ENCODE data around the gene ZBTB25.

ZBTB25 gene

GRCh38 chr14:64409126-64409920 is 94.3 kb downstream of the ZBTB25 start:
- Histone ChIP-seq H3K4me3 (ENCODE audit: low read length) (no peak overlapping the region), H2AFZ (ENCODE audit: low read depth, low read length) (no peak overlapping the region), H3K27ac (ENCODE audit: low read length) (peak overlapping the region; percentile 66), H3K9ac (ENCODE audit: low read length) (peak overlapping the region; percentile 33; the same call in 1 of the 2 replicates), H3K27me3 (ENCODE audit: low read depth, low read length) (no peaks in the 10 kb centered on the region), H4K20me1 (ENCODE audit: insufficient read depth, low read length) (0 out of 2 replicates have a peak, but pooled peaks cover 5% of the 10 kb centered on the region), H3K4me2 (ENCODE audit: low read length) (peak overlapping the region; percentile 13), H3K79me2 (ENCODE audit: low read length) (peaks cover 61% of the 10 kb centered on the region), H3K36me3 (replicated peaks; ENCODE audit: low read depth, low read length) (peaks cover 30% of the 10 kb centered on the region), H3K9me3 (ENCODE audit: insufficient read depth, low read length) (no peaks in the 10 kb centered on the region), H3K4me1 (ENCODE audit: low read length) (peaks cover 17% of the 10 kb centered on the region)
- TF ChIP-seq EZH2phosphoT487 (IDR thresholded peaks at IDR 0.05; ENCODE audit: low read depth) (no peak), CTCF (IDR thresholded peaks at IDR 0.05; ENCODE audit: low read depth, low read length) (no peak)

DNA sequence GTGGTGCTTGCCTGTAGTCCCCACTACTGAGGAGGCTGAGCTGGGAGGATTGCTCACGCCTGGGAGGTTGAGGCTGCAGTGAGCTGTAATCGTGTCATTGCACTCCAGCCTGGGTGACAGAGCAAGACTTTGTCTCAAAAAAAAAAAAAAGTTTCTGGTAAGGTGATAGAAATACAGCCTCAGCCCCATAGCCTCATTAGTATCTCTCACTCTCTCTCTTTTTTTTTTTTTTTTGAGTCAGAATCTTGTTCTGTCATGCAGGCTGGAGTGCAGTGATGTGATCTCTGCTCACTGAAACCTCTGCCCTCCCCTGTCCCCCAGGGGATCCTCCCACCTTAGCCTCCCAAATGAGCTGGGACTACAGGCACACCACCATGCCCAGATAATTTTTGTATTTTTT is 96.3 kb downstream of the ZBTB25 start:
- Histone ChIP-seq H3K27ac (ENCODE audit: low read length) (no peak overlapping the region), H3K9ac (ENCODE audit: low read length) (no peak overlapping the region), H3K4me2 (ENCODE audit: low read length) (no peak overlapping the region), H2AFZ (ENCODE audit: low read depth, low read length) (no peak overlapping the region), H3K4me1 (ENCODE audit: low read length) (peaks cover 17% of the 10 kb centered on the region), H3K79me2 (ENCODE audit: low read length) (peaks cover 80% of the 10 kb centered on the region), H3K36me3 (replicated peaks; ENCODE audit: low read depth, low read length) (peaks cover 34% of the 10 kb centered on the region), H4K20me1 (ENCODE audit: insufficient read depth, low read length) (0 out of 2 replicates have a peak, but pooled peaks cover 5% of the 10 kb centered on the region), H3K9me3 (ENCODE audit: insufficient read depth, low read length) (no peaks in the 10 kb centered on the region), H3K27me3 (ENCODE audit: low read depth, low read length) (no peaks in the 10 kb centered on the region), H3K4me3 (ENCODE audit: low read length) (no peak overlapping the region)
- TF ChIP-seq EZH2phosphoT487 (IDR thresholded peaks at IDR 0.05; ENCODE audit: low read depth) (no peak), CTCF (IDR thresholded peaks at IDR 0.05; ENCODE audit: low read depth, low read length) (no peak)

DNA sequence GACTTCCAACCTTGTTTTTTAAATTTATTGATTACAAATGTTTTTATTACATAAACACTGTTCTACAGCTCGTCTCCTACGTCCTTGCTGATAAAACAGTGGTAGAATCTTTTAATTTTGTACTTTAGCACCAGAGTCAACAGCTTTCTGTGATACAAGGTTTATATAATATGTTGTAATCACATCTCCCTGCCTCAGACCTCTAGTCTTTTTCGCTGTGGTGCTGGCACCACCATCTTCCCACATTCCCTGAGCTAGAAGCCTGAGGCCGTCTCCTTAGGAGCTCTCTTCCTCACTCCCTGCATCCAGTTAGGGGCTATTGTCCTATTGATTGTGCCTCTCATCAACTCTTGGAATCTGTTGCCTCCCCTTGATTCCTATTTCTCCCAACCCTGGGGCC is 98.3 kb downstream of the ZBTB25 start:
- peaks cover 31% of the 10 kb centered on the region for H3K36me3 ChIP-seq (replicated peaks; ENCODE audit: low read depth, low read length)
- H3K4me2 ChIP-seq (ENCODE audit: low read length): no peak overlapping the region
- no peak overlapping the region for H3K27ac ChIP-seq (ENCODE audit: low read length)
- H3K4me1 ChIP-seq (ENCODE audit: low read length): peaks cover 17% of the 10 kb centered on the region
- no peak for TF ChIP-seq CTCF (IDR thresholded peaks at IDR 0.05; ENCODE audit: low read depth, low read length)
- TF ChIP-seq EZH2phosphoT487 (IDR thresholded peaks at IDR 0.05; ENCODE audit: low read depth): no peak
- 0 out of 2 replicates have a peak, but pooled peaks cover 5% of the 10 kb centered on the region for H4K20me1 ChIP-seq (ENCODE audit: insufficient read depth, low read length)
- peaks cover 85% of the 10 kb centered on the region for H3K79me2 ChIP-seq (ENCODE audit: low read length)
- no peaks in the 10 kb centered on the region for H3K27me3 ChIP-seq (ENCODE audit: low read depth, low read length)
- no peak overlapping the region for H2AFZ ChIP-seq (ENCODE audit: low read depth, low read length)
- no peak overlapping the region for H3K9ac ChIP-seq (ENCODE audit: low read length)
- no peak overlapping the region for H3K4me3 ChIP-seq (ENCODE audit: low read length)
- H3K9me3 ChIP-seq (ENCODE audit: insufficient read depth, low read length): no peaks in the 10 kb centered on the region

- Histone ChIP-seq H3K27me3 (ENCODE audit: low read depth, low read length) (no peaks in the 10 kb centered on the region), H4K20me1 (ENCODE audit: insufficient read depth, low read length) (peaks cover 13% of the 10 kb centered on the region; the same call in 1 of the 2 replicates), H3K9ac (ENCODE audit: low read length) (no peak overlapping the region), H3K4me1 (ENCODE audit: low read length) (no peaks in the 10 kb centered on the region), H3K79me2 (ENCODE audit: low read length) (peaks cover 86% of the 10 kb centered on the region), H3K36me3 (replicated peaks; ENCODE audit: low read depth, low read length) (peaks cover 33% of the 10 kb centered on the region), H3K4me3 (ENCODE audit: low read length) (no peak overlapping the region), H3K9me3 (ENCODE audit: insufficient read depth, low read length) (no peaks in the 10 kb centered on the region), H3K27ac (ENCODE audit: low read length) (no peak overlapping the region), H2AFZ (ENCODE audit: low read depth, low read length) (no peak overlapping the region), H3K4me2 (ENCODE audit: low read length) (no peak overlapping the region)
- TF ChIP-seq EZH2phosphoT487 (IDR thresholded peaks at IDR 0.05; ENCODE audit: low read depth): no peak
- no peak for TF ChIP-seq CTCF (IDR thresholded peaks at IDR 0.05; ENCODE audit: low read depth, low read length)
Observed at GRCh38 chr14:64401949-64402348, 101.7 kb downstream of the ZBTB25 start.

All from OCI-LY3 (cell line).